ENCODE data around the gene CAND2. TPM values are rescaled to one million over a fixed set of nuclear protein-coding genes. Genes with fewer than 3 reads are reported as not detected.
"Not testable (repeated sequence)": the region's sequence is repeated elsewhere in the genome, so short reads cannot be mapped to it uniquely, and the experiment has no call there.

Gene CAND2
- total RNA-seq, 1 donor from 2014 or later, result 76.2 TPM

DNA sequence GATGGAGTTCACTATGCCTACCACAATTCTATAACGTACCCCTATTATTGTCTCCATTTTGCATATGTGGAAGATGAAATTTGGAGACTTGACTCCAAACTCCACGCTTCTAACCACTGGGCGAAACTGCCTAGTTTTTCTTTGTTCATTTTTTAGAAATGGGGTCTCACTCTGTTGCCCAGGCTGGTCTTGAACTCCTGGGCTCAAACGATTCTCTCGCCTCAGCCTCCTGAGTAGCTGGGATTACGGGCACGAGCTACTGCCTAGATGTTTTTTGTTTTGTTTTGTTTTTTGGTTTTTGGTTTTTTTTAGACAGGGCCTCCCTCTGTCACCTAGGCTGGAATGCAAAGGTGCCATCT, 45.5 kb downstream of the CAND2 start:
- intact Hi-C loops (cut with micrococcal nuclease), result no loop called here
- Histone ChIP-seq H3K4me3 (peak overlapping the region; percentile 80), H3K4me1 (peaks cover 42% of the 10 kb centered on the region), H3K27me3 (ENCODE audit: low read depth) (no peaks in the 10 kb centered on the region), H3K9me3 (replicated peaks) (no peaks in the 10 kb centered on the region), H3K27ac (replicated peaks) (peak overlapping the region; percentile 94), H3K36me3 (peaks cover 27% of the 10 kb centered on the region)
- DNase-seq, result no peak
- TF ChIP-seq, protein P1, sequence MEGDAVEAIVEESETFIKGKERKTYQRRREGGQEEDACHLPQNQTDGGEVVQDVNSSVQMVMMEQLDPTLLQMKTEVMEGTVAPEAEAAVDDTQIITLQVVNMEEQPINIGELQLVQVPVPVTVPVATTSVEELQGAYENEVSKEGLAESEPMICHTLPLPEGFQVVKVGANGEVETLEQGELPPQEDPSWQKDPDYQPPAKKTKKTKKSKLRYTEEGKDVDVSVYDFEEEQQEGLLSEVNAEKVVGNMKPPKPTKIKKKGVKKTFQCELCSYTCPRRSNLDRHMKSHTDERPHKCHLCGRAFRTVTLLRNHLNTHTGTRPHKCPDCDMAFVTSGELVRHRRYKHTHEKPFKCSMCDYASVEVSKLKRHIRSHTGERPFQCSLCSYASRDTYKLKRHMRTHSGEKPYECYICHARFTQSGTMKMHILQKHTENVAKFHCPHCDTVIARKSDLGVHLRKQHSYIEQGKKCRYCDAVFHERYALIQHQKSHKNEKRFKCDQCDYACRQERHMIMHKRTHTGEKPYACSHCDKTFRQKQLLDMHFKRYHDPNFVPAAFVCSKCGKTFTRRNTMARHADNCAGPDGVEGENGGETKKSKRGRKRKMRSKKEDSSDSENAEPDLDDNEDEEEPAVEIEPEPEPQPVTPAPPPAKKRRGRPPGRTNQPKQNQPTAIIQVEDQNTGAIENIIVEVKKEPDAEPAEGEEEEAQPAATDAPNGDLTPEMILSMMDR (IDR thresholded peaks at IDR 0.05; ENCODE audit: borderline replicate concordance), result no peak

DNA sequence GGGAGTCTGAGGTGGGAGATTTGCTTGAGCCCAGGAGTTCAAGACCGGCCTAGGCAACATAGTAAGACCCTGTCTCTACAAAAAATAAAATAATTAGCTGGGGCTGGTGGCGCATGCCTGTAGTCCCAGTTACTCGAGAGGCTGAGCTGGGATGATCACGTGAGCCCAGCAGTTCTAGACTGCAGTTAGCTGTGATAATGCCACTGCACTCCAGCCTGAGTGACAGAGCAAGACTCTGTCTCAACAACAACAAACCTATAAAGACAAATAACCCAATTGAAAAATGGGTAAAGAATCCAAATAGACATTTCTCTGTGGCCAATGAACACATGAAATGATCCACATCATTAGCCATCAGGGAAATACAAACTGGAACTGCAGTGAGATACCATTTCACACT, 46.0 kb downstream of the CAND2 start:
- intact Hi-C loops (cut with micrococcal nuclease), result no loop called here
- Histone ChIP-seq H3K4me1 (peaks cover 38% of the 10 kb centered on the region), H3K27me3 (ENCODE audit: low read depth) (no peaks in the 10 kb centered on the region), H3K36me3 (peaks cover 22% of the 10 kb centered on the region), H3K9me3 (replicated peaks) (no peaks in the 10 kb centered on the region), H3K27ac (replicated peaks) (no peak overlapping the region), H3K4me3 (no peak overlapping the region)
- DNase-seq, result no peak
- TF ChIP-seq, protein P1 (IDR thresholded peaks at IDR 0.05; ENCODE audit: borderline replicate concordance), result no peak

DNA sequence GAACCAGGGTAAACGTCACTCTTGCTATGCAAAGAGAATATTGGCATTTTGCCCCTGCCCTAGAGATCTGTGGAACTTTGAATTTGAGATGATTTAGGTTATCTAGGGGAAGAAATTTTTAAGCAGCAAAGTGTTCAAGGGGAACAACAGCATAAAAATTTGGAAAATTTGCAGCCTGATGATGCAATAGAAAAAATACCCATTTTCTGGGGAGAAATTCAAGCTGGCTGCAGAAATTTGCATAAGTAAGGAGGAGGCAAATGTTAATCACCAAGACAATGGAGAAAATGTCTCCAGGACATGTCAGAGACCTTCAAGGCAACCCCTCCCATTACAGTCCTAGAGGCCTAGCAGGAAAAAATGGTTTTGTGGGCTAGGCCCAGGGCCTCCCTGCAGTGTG, 49.3 kb downstream of the CAND2 start:
- H3K27ac ChIP-seq (replicated peaks), result no peak overlapping the region
- no peak for DNase-seq
- intact Hi-C loops (cut with micrococcal nuclease), result no loop called here
- H3K27me3 ChIP-seq (ENCODE audit: low read depth), result no peaks in the 10 kb centered on the region
- H3K4me1 ChIP-seq, result peaks cover 4% of the 10 kb centered on the region
- TF ChIP-seq, protein P1 (IDR thresholded peaks at IDR 0.05; ENCODE audit: borderline replicate concordance), result no peak
- H3K9me3 ChIP-seq (replicated peaks), result no peaks in the 10 kb centered on the region
- no peak overlapping the region for H3K4me3 ChIP-seq
- H3K36me3 ChIP-seq, result no peaks in the 10 kb centered on the region

DNA sequence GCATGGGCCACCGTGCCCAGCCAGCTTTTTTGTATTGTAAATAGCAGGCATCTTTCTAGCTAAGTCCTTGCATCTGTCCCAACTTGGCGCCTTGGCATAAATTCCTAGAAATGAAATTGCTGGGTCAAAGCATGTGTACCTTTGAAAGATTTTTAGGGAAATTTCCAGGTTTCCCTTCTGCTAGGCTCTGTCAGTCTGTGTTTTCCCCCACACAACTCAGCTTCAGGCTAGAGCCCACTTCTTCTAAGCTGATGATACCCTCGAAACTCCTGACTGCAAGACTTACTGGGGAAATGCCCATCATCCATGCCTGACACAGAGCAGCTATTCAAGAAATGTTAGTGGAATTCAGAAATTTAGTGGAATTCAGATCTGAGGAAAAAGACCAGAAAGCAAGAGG, 55.7 kb downstream of the CAND2 start:
- H3K36me3 ChIP-seq, result no peaks in the 10 kb centered on the region

DNA sequence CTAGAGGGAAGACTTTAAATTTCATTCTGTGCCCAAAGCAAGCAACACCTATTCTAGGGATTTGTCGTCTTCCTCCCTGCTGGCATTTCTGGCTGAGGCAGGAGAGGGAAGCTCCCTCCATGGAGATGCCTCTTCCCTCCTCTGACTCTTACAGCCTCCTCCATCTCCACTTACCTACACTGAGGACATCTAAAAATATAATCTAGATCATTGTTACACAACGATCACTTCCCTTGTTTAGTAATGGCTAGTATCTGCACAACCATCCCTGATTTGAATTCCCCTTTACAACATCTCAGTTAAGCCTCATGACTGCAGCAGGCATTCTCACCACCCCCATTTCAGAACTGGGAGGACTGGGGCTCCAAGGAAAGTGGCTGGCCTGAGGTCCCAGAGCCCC, 57.4 kb downstream of the CAND2 start:
- H3K4me1 ChIP-seq; H3K36me3 ChIP-seq; H3K27me3 ChIP-seq (ENCODE audit: low read depth); H3K9me3 ChIP-seq (replicated peaks); intact Hi-C loops (cut with micrococcal nuclease); H3K4me3 ChIP-seq; H3K27ac ChIP-seq (replicated peaks); DNase-seq: not testable (repeated sequence)

More for the DNA sequence above, 55.7 kb downstream of the CAND2 start:
- no peak overlapping the region for H3K27ac ChIP-seq (replicated peaks)
- no peaks in the 10 kb centered on the region for H3K9me3 ChIP-seq (replicated peaks)
- no peaks in the 10 kb centered on the region for H3K27me3 ChIP-seq (ENCODE audit: low read depth)
- no peak overlapping the region for H3K4me3 ChIP-seq
- no peaks in the 10 kb centered on the region for H3K4me1 ChIP-seq
- intact Hi-C loops (cut with micrococcal nuclease), result no loop called here
- TF ChIP-seq, protein P1 (IDR thresholded peaks at IDR 0.05; ENCODE audit: borderline replicate concordance), result no peak
- DNase-seq, result no peak

DNA sequence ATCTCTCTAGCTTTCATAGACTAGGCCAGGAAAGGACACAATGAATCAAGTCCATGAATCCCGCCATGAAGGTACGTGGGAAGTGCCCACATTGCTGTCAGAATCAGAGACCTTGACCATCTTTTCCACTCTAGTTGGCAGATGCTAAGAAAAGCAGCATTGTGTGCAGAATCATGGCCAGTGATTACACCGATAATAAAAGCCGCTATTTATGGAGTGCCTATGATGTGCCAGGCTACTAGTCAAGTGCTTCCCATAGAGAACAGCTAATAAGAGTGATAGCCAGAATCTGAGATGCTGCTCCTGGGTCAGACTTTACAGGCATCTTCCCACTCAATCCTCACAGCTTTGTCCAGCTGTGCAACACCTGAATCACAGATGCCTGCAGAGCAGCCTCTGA, 58.1 kb downstream of the CAND2 start:
- Histone ChIP-seq H3K27ac (replicated peaks) (no peak overlapping the region), H3K27me3 (ENCODE audit: low read depth) (no peaks in the 10 kb centered on the region), H3K4me3 (no peak overlapping the region), H3K4me1 (no peaks in the 10 kb centered on the region), H3K36me3 (no peaks in the 10 kb centered on the region), H3K9me3 (replicated peaks) (no peaks in the 10 kb centered on the region)
- intact Hi-C loops (cut with micrococcal nuclease), result no loop called here
- TF ChIP-seq, protein P1 (IDR thresholded peaks at IDR 0.05; ENCODE audit: borderline replicate concordance), result no peak
- no peak for DNase-seq

Data from left ventricle myocardium inferior (tissue), 1 donor.